K562 (cell line): ENCODE data around the gene DPP8. TPM values are rescaled to one million over a fixed set of nuclear protein-coding genes. Genes with fewer than 3 reads are reported as not detected.
A peak's percentile ranks its signal among the peaks of the same experiment; 100 is the strongest.

Experiments
- CEBPZ ChIP-seq: fragments of 150-350 bp; IDR thresholded peaks from 2 replicates; pipeline ENCODE4 v1.6.1; 2014; ENCODE audit warnings: low read depth, mild to moderate bottlenecking, low read length, borderline replicate concordance
- HMGN3 ChIP-seq: IDR thresholded peaks from 2 replicates; pipeline ENCODE4 v1.6.1; 2011; ENCODE audit warnings: borderline replicate concordance, low read depth, mild to moderate bottlenecking, mixed read lengths, low read length; ENCODE audit not compliant: insufficient read length; ENCODE audit errors: extremely low read depth
- HOXB6 ChIP-seq: fragments of 250-450 bp; sonication (Bioruptor Pico); IDR thresholded peaks from 2 replicates; pipeline ENCODE4 v1.5.1; 2022; ENCODE audit warnings: mild to moderate bottlenecking, borderline replicate concordance
- NCOR1 ChIP-seq: fragments of 450-650 bp; IDR thresholded peaks from 2 replicates; pipeline ENCODE4 v1.6.1; 2016; ENCODE audit warnings: mild to moderate bottlenecking, moderate library complexity
- NR4A1 ChIP-seq, 2 experiments: fragments of 250-450 bp in 1 of 2; fragments of 450-650 bp in 1 of 2; sonication (Bioruptor Pico) in 1 of 2; IDR thresholded peaks; 2 replicates each; pipeline versions ENCODE4 v1.4.0 to v1.6.1; 2016 to 2020; ENCODE audit warnings: mild to moderate bottlenecking in 2 of 2, missing compliant biosample characterization in 1 of 2, missing genetic modification characterization in 1 of 2, moderate library complexity in 1 of 2
- PTTG1 ChIP-seq: fragments of 450-650 bp; IDR thresholded peaks from 2 replicates; pipeline ENCODE4 v1.6.1; 2016; ENCODE audit warnings: low read depth, mild to moderate bottlenecking, missing genetic modification characterization, missing compliant biosample characterization
- SP2 ChIP-seq: IDR thresholded peaks from 2 replicates; pipeline ENCODE4 v1.6.1; 2011; ENCODE audit warnings: mild to moderate bottlenecking, low read depth, low read length, moderate library complexity; ENCODE audit not compliant: poor library complexity, severe bottlenecking; ENCODE audit errors: extremely low read depth
- U2AF1 ChIP-seq: fragments of 200-400 bp; formaldehyde crosslinking; optimal IDR thresholded peaks from 2 replicates; pipeline ENCODE3; 2017; ENCODE audit warnings: mild to moderate bottlenecking, low read depth, low read length, moderate library complexity
- ZNF592 ChIP-seq: fragments of 450-650 bp; IDR thresholded peaks from 2 replicates; pipeline ENCODE4 v1.6.1; 2017; ENCODE audit warnings: antibody characterized with exemption, mild to moderate bottlenecking
- polyA plus RNA-seq, 8 experiments: library from polyadenylated mRNA; depleted of rRNA in 4 of 8; stranded (reverse) in 5 of 8; unstranded in 3 of 8; fragments of >200 nt; fragmentation: Nextera tagmentation in 2 of 8; fragmentation: Illumina TruSeq in 1 of 8; extraction: Ambion mirVana in 2 of 8; extraction: Trizol in 1 of 8; gene quantifications; 2 replicates each; pipeline versions ENCODE4 v1.2.1 to v1.2.3, GENCODE V29; 2011 to 2014; ENCODE audit warnings: inconsistent platforms in 1 of 8, missing spikeins in 1 of 8
- total RNA-seq, 7 experiments: library from RNA; depleted of rRNA in 6 of 7; stranded (reverse); fragments of >200 nt in 6 of 7; fragmentation: Illumina TruSeq in 2 of 7; extraction: Trizol in 2 of 7; gene quantifications; 2 replicates each; pipeline versions ENCODE4 v1.2.1 to v1.2.3, GENCODE V29; 2011 to 2021; ENCODE audit warnings: low replicate concordance in 1 of 7

The DPP8 gene
- total and polyA plus RNA-seq, 9 of the 15 experiments (the other 6 are each of a cell fraction or from before 2014, with no cell fraction given): 5.5 to 36.7 (median 20.7) TPM

- peak; percentile 40; the same call in 1 of the 2 replicates for TF ChIP-seq PTTG1 (tag)
- no peak for TF ChIP-seq CEBPZ
- no peak for TF ChIP-seq HOXB6 (CRISPR knock-in tag)
- TF ChIP-seq NCOR1: 0 out of 2 replicates have a peak, but pooled peaks have one; percentile 23
- no peak for TF ChIP-seq NR4A1 (CRISPR knock-in tag; IDR thresholded peaks at IDR 0.05)
- TF ChIP-seq NR4A1 (tag; IDR thresholded peaks at IDR 0.05): 0 out of 2 replicates have a peak, but pooled peaks have one; percentile 51
- no peak for TF ChIP-seq SP2
- peak; percentile 70 for TF ChIP-seq ZNF592
- no peak for TF ChIP-seq U2AF1
- no peak for TF ChIP-seq HMGN3
Measured at GRCh38 chr15:65512189-65512588, 5.3 kb downstream of the DPP8 start (continued).
